KMS-11 (cell line): ENCODE results near the gene GLT1D1.

Source experiments
- H2AFZ ChIP-seq: fragments of 200-600 bp; sonication (generic); 2 replicates; pipeline ENCODE4 v1.6.1; 2016; ENCODE audit warnings: antibody characterized with exemption, mixed run types, low read depth
- H3K27ac ChIP-seq: fragments of 200-600 bp; sonication (generic); 2 replicates; pipeline ENCODE4 v1.6.1; 2016; ENCODE audit warnings: mild to moderate bottlenecking, mixed run types
- H3K27me3 ChIP-seq: fragments of 200-600 bp; sonication (generic); 2 replicates; pipeline ENCODE4 v1.6.1; 2017; ENCODE audit warnings: mild to moderate bottlenecking, low read depth, mixed run types, moderate library complexity; ENCODE audit not compliant: insufficient read depth
- H3K36me3 ChIP-seq: fragments of 200-600 bp; sonication (generic); 2 replicates; pipeline ENCODE4 v1.6.1; 2017; ENCODE audit warnings: mild to moderate bottlenecking, mixed run types; ENCODE audit not compliant: insufficient read depth
- H3K4me1 ChIP-seq: fragments of 200-600 bp; sonication (generic); 2 replicates; pipeline ENCODE4 v1.6.1; 2016; ENCODE audit warnings: mild to moderate bottlenecking, low read depth, mixed run types; ENCODE audit not compliant: poor library complexity, severe bottlenecking
- H3K4me2 ChIP-seq: fragments of 200-600 bp; sonication (generic); 2 replicates; pipeline ENCODE4 v1.7.0; 2016; ENCODE audit warnings: mild to moderate bottlenecking, mixed run types
- H3K4me3 ChIP-seq: fragments of 200-600 bp; sonication (generic); IDR thresholded peaks from 2 replicates; pipeline ENCODE4 v1.6.1; 2017; ENCODE audit warnings: low read depth, low read length, mixed read lengths; ENCODE audit not compliant: insufficient read depth
- H3K79me2 ChIP-seq: fragments of 200-600 bp; sonication (generic); 2 replicates; pipeline ENCODE4 v1.6.1; 2016; ENCODE audit warnings: low read depth, mixed run types; ENCODE audit not compliant: insufficient read depth
- H3K9ac ChIP-seq: fragments of 200-600 bp; sonication (generic); 2 replicates; pipeline ENCODE4 v1.6.1; 2016; ENCODE audit warnings: mild to moderate bottlenecking, mixed run types
- H4K20me1 ChIP-seq: fragments of 200-600 bp; sonication (generic); 2 replicates; pipeline ENCODE4 v1.6.1; 2016; ENCODE audit warnings: mild to moderate bottlenecking, mixed run types; ENCODE audit not compliant: insufficient read depth
- CTCF ChIP-seq: fragments of 200-600 bp; sonication (generic); conservative IDR thresholded peaks from 2 replicates; pipeline ENCODE4 v1.6.1; 2017; ENCODE audit warnings: low read depth, mild to moderate bottlenecking, antibody characterized with exemption, low read length, moderate library complexity, mixed read lengths

The GLT1D1 gene

GRCh38 chr12:128981971-128982533, 128.8 kb downstream of the GLT1D1 start:
- no peak for TF ChIP-seq CTCF
- H3K27ac ChIP-seq, result no peak overlapping the region

GRCh38 chr12:128982933-128983332, 129.7 kb downstream of the GLT1D1 start:
- TF ChIP-seq CTCF, result no peak
- Histone ChIP-seq H3K9ac (no peak overlapping the region), H4K20me1 (no peaks in the 10 kb centered on the region), H3K36me3 (no peaks in the 10 kb centered on the region), H3K4me2 (no peak overlapping the region), H3K4me1 (no peaks in the 10 kb centered on the region), H3K79me2 (no peaks in the 10 kb centered on the region), H3K4me3 (no peak overlapping the region), H2AFZ (no peak overlapping the region), H3K27ac (no peak overlapping the region), H3K27me3 (no peaks in the 10 kb centered on the region)

More at GRCh38 chr12:128981971-128982533, 128.8 kb downstream of the GLT1D1 start:
- Histone ChIP-seq H3K36me3 (no peaks in the 10 kb centered on the region), H3K27me3 (no peaks in the 10 kb centered on the region), H3K4me2 (no peak overlapping the region), H3K9ac (no peak overlapping the region), H3K4me1 (no peaks in the 10 kb centered on the region), H4K20me1 (no peaks in the 10 kb centered on the region), H2AFZ (no peak overlapping the region), H3K79me2 (no peaks in the 10 kb centered on the region), H3K4me3 (no peak overlapping the region)

DNA sequence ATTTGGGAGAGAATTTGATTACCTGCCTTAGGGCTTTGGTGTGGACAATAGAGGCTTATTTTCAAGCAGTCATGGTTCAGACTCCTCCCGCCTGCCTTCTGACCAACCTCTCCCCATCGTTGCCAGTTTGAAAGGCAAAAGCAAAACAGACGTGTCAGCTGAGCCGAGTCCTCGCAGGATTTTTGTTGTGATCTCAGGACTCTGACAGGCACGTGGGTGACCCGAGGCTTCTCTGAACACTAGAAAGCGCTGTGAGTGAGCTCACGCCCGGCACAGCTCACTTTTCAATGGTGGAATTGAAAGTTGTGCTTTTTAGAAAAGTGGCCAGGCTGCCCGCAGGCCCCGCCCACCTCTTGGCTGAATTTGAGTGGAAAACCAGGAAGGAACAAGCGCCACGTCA, 130.1 kb downstream of the GLT1D1 start:
- H3K4me2 ChIP-seq, result no peak overlapping the region
- H3K4me3 ChIP-seq, result no peak overlapping the region
- no peaks in the 10 kb centered on the region for H3K36me3 ChIP-seq
- no peaks in the 10 kb centered on the region for H3K27me3 ChIP-seq
- no peak for TF ChIP-seq CTCF
- no peak overlapping the region for H3K27ac ChIP-seq
- H4K20me1 ChIP-seq, result no peaks in the 10 kb centered on the region
- H2AFZ ChIP-seq, result no peak overlapping the region
- no peak overlapping the region for H3K9ac ChIP-seq
- no peaks in the 10 kb centered on the region for H3K79me2 ChIP-seq
- no peaks in the 10 kb centered on the region for H3K4me1 ChIP-seq

DNA sequence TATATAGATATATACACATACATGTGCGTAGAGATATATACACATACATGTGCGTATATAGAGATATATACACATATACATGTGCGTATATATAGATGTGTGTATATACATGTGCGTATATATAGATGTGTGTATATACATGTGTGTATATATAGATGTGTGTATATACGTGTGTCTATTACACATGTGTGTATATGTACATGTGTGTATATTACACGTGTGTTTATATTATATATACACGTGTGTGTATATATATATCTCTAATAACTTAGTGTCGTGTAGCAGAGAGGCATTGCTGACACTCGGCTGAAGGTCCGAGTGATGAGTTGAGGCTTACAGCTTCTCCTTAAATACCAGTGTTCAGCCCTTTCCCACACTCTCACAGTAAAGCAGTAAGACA, 133.7 kb downstream of the GLT1D1 start:
- no peaks in the 10 kb centered on the region for H3K36me3 ChIP-seq

More for the DNA sequence above, 133.7 kb downstream of the GLT1D1 start:
- Histone ChIP-seq H3K27ac (no peak overlapping the region), H2AFZ (no peak overlapping the region), H3K4me3 (no peak overlapping the region), H3K4me2 (no peak overlapping the region), H4K20me1 (no peaks in the 10 kb centered on the region), H3K27me3 (no peaks in the 10 kb centered on the region), H3K4me1 (no peaks in the 10 kb centered on the region), H3K79me2 (no peaks in the 10 kb centered on the region), H3K9ac (no peak overlapping the region)
- no peak for TF ChIP-seq CTCF
